PC-3 (cell line): ENCODE measurements around the gene ZNF354C.

Source experiments
- EZH2 ChIP-seq: fragments of 300-600 bp; sonication (generic); IDR thresholded peaks from one replicate; pipeline ENCODE4 v1.6.1; 2017; ENCODE audit warnings: antibody characterized with exemption, mild to moderate bottlenecking, low read length; ENCODE audit not compliant: unreplicated experiment
- EZH2phosphoT487 ChIP-seq: fragments of 300-600 bp; sonication (generic); IDR thresholded peaks from 2 replicates; pipeline ENCODE4 v1.6.1; 2018; ENCODE audit warnings: mild to moderate bottlenecking, antibody characterized with exemption, low read length, borderline replicate concordance
- TF ChIP-seq, protein P1 (sequence below): fragments of 300-600 bp; sonication (generic); conservative IDR thresholded peaks from 2 replicates; pipeline ENCODE4 v1.5.1; 2017; ENCODE audit warnings: antibody characterized with exemption, low read depth, mild to moderate bottlenecking, low read length

DNA sequence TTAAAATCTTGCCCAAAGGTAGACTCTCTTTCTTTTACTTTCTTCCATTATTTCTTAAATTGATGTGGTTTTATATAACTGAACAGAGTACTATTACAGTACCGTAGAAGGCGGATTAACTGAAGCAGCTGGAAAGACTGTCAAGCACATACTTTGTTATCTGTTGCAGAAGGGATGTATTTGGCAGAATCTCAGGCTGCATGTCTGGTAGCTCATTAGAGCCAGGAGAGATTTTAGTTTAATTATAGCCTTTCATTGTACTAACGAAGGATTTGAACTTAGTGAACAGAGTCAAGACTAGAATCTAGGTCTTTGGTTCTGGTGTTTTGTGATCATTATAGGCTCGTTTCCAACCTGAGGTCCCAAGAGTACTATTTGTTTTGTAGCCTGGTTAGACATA lies 20.6 kb downstream of the ZNF354C start:
- TF ChIP-seq, protein P1, sequence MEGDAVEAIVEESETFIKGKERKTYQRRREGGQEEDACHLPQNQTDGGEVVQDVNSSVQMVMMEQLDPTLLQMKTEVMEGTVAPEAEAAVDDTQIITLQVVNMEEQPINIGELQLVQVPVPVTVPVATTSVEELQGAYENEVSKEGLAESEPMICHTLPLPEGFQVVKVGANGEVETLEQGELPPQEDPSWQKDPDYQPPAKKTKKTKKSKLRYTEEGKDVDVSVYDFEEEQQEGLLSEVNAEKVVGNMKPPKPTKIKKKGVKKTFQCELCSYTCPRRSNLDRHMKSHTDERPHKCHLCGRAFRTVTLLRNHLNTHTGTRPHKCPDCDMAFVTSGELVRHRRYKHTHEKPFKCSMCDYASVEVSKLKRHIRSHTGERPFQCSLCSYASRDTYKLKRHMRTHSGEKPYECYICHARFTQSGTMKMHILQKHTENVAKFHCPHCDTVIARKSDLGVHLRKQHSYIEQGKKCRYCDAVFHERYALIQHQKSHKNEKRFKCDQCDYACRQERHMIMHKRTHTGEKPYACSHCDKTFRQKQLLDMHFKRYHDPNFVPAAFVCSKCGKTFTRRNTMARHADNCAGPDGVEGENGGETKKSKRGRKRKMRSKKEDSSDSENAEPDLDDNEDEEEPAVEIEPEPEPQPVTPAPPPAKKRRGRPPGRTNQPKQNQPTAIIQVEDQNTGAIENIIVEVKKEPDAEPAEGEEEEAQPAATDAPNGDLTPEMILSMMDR: no peak
- TF ChIP-seq EZH2 (no peak), EZH2phosphoT487 (no peak)
